ENCODE results near the gene ARHGAP44.

The ARHGAP44 gene

DNA sequence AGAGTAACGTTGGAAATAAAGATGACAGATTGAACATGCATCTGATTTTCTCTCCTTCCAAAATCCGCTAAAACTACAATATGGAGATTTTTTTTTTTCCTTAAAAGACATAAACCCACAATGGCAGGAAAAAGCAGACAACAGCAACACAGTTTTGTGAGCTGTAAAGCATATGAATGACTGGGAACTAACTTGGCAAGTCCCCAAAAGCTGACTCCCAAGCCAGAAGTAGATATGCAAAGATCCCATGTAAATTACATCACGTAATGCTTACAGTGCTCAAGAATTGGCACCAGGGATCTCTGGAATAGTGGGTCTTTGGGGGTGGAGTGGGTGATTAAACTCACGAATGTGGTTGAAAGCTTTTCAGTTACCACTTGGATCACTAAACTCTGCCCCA is 121.9 kb downstream of the ARHGAP44 start:
- H3K27ac ChIP-seq = no peak overlapping the region
- TF ChIP-seq CTCF (conservative IDR thresholded peaks at IDR 0.05) = no peak

DNA sequence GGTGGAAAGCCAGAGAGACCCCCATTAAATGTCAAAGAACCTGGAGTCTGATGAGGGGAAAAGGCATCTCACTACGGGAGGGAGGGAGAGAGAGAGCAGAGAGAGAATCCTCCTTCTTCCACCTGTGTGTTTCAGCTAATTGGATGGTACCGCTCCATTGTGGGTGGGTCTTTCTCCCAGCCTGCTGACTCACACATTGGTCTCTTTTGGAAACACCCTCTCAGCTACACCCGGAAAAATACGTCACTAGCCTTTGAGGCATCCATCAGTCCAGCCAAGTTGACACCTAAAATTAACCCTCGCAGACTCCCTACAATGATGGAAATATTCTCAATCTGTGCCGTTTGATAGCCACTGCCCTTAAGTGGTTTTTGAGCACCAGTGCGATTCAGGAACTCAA is 128.1 kb downstream of the ARHGAP44 start:
- no peak overlapping the region for H3K27ac ChIP-seq
- TF ChIP-seq CTCF (conservative IDR thresholded peaks at IDR 0.05) = no peak

DNA sequence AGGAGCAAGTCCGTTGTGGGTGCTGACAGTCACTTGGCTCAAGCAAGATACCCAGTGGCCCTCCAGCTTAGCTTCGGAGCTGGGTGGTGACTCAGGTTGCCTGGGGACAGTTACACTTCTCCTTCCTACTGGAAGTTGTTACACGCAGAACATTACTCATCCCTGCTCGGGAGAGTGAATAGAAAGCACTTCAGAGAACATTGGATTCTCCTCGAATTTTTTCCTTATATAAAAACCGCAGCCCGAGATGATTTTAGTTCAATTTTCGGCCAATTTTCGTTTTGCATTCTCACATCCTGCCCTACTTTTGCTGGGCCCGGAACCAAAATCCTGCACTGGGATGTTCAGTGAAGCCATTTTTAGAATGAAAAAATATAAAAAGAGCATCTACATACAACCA is 128.8 kb downstream of the ARHGAP44 start:
- H3K27ac ChIP-seq = no peak overlapping the region
- TF ChIP-seq CTCF (conservative IDR thresholded peaks at IDR 0.05) = no peak

GRCh38 chr17:12922120-12922519 is 132.8 kb downstream of the ARHGAP44 start:
- no peak for TF ChIP-seq CTCF (conservative IDR thresholded peaks at IDR 0.05)
- H3K27ac ChIP-seq = no peak overlapping the region

- no peak for TF ChIP-seq CTCF (conservative IDR thresholded peaks at IDR 0.05)
- H3K27ac ChIP-seq = no peak overlapping the region
Observed at GRCh38 chr17:12924614-12925013, 135.3 kb downstream of the ARHGAP44 start.

GRCh38 chr17:12927001-12927400 is 137.7 kb downstream of the ARHGAP44 start:
- no peak overlapping the region for H3K27ac ChIP-seq

DNA sequence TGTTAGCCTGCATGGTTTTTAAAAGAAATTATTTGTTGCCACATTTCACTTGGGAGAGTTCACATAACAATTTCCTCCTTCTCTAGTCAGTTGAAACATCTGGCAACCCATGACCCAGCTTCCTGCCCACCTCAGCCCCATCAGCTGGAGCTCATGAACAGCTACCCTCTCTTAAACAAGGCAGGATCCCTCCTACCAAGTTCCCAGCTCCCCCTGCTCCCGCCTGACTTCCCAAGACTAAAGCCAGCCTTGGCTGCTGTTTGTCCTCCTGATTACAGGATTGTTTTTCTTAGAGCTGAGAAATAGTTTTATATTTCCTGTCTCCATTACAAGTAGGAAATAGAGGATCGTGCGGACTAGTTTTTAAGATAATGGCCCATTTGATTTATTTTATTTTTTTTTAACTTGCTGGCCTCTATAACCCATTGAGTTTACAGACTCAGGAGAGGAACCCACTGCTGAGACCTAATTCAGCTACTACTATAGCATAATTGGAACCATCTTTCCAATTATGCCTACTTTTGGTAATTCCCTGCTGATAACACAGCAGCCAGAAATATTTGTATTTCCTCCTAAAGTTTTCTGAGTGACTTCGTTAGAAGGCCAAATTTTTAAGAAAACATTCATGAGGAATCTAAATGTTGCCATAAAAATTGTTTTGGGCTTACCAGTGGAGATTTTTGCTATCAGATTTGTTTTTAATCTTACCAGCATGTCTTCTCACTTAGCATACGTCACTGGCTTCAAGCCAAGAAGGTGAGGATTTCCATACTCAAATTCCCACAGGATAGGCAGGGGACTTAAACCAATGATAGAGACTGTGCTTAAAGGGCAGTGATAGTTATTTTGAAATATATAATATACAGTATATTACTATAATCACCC is 138.5 kb downstream of the ARHGAP44 start:
- TF ChIP-seq CTCF (conservative IDR thresholded peaks at IDR 0.05) = no peak
- no peak overlapping the region for H3K27ac ChIP-seq

More at GRCh38 chr17:12927001-12927400, 137.7 kb downstream of the ARHGAP44 start:
- no peak for TF ChIP-seq CTCF (conservative IDR thresholded peaks at IDR 0.05)
